NCI-H2107 treated with DMSO at 0.1 percent for 48 hours (cell line): ENCODE measurements around the gene SSRP1.

ENCODE experiments used
- DNase-seq: peaks from one replicate; lab custom pipeline; 2025; ENCODE audit not compliant: unreplicated experiment; lab: John Stamatoyannopoulos, UW

SSRP1 gene

GRCh38 chr11:57318178-57318577 is 17.5 kb downstream of the SSRP1 start:
- no peak for DNase-seq

GRCh38 chr11:57316017-57316416 is 19.7 kb downstream of the SSRP1 start:
- DNase-seq: no peak

- no peak for DNase-seq
Measured at GRCh38 chr11:57315491-57315890, 20.2 kb downstream of the SSRP1 start.

GRCh38 chr11:57314221-57314973 is 21.3 kb downstream of the SSRP1 start:
- no peak for DNase-seq

GRCh38 chr11:57313788-57314135 is 21.9 kb downstream of the SSRP1 start:
- DNase-seq: no peak

- DNase-seq: no peak
Measured at GRCh38 chr11:57313071-57313787, 22.5 kb downstream of the SSRP1 start.

GRCh38 chr11:57312511-57313021 is 23.1 kb downstream of the SSRP1 start:
- DNase-seq: no peak

- peak; percentile 27 for DNase-seq
Measured at GRCh38 chr11:57311109-57311936, 24.4 kb downstream of the SSRP1 start.

GRCh38 chr11:57310630-57311086 is 25.0 kb downstream of the SSRP1 start:
- DNase-seq: no peak

GRCh38 chr11:57310091-57310490 is 25.6 kb downstream of the SSRP1 start:
- DNase-seq: no peak

GRCh38 chr11:57309106-57310059 is 26.3 kb downstream of the SSRP1 start:
- no peak for DNase-seq

GRCh38 chr11:57308426-57309060 is 27.1 kb downstream of the SSRP1 start:
- DNase-seq: no peak

- DNase-seq: no peak
Measured at GRCh38 chr11:57307666-57308270, 27.9 kb downstream of the SSRP1 start.

- no peak for DNase-seq
Measured at GRCh38 chr11:57306940-57307565, 28.6 kb downstream of the SSRP1 start.

- DNase-seq: no peak
Measured at GRCh38 chr11:57306161-57306876, 29.4 kb downstream of the SSRP1 start.

GRCh38 chr11:57305523-57305922 is 30.2 kb downstream of the SSRP1 start:
- no peak for DNase-seq

- DNase-seq: peak; percentile 28
Measured at GRCh38 chr11:57303990-57304579, 31.6 kb downstream of the SSRP1 start.
